NCI-H1436 treated with DMSO at 0.1 percent for 48 hours (cell line): ENCODE measurements around the gene PBXIP1.

ENCODE experiments used
- DNase-seq: peaks from one replicate; lab custom pipeline; 2025; lab: John Stamatoyannopoulos, UW

Gene PBXIP1

DNA sequence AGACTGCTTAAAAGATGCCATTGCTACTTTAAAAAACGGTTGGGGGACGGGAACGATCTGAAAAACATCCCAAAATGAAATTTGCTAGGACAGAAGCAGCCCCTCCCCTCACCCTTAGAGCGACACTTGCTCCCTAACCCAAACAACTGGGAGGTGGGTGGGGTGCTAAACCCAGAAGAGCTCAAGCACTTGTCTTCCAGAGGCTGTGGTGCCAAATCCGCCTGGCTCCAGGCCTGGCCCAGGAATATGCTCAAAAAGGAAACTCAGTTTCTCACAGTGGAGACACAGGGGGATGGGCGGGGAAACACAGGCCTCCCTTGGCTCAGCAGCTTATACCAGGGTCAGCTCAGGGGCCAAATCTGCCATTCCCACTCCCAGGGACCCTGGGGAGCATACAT lies 644 bp upstream of the PBXIP1 start:
- no peak for DNase-seq

GRCh38 chr1:154955039-154955717 lies 721 bp downstream of the PBXIP1 start:
- no peak for DNase-seq

DNA sequence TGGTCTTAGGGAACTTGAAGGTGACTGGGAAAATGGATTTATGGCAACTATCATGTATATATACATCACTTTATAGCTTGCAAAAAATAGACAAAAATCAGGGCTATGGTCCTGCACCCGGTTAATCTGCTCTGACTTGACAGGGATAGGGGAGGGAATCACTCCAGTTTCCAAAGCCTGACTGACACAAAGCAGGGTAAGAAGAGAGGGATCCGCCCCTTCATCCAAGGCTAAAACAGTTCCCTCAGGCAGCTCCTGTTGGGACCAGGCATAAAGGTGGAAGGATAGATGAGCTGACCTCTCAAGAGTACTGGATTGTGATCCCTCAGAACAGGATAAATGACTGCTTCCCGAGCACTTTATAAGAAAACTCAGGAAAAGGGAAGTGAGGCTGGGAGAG lies 1.4 kb downstream of the PBXIP1 start:
- no peak for DNase-seq

DNA sequence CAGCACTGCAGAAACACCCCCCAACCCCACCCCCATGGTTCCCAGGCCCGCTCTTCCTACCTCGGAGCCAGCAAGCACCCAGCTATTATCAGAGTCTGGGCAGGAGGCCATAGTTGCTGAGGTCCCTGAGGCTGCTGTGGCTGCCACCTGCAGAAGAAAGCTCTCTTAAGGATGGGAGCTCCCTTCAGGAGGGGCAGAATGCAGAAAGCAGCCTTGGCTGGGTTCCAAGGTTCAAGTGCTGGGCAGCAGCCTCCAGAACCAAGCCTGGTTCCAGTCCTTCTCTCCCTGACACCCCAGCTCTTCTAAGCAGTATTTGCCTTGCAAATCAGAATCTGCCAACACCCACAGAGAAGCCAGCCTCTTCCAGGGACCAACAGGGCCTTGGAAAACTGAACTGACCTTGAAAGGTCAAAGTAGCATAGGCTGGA lies 2.3 kb downstream of the PBXIP1 start:
- DNase-seq, result no peak

DNA sequence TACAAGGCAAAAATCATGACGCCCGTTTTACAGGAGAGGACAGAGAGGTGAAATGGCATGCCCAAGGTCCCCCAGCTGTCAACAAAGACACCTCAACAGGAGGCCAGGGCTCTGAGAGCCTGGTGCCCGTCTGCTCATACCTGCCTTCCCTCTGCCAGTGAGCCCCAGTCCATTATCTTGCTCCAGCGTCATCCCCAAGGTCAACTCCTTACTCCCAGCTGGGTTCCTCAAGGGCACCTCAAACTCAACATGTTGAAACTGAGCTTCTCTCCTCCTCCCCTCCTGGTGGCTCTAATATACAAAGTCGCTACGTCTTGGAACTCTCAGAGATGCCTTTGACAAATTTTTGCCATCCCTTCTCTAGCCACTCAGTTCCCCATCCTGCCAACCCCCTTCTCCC lies 3.2 kb downstream of the PBXIP1 start:
- no peak for DNase-seq

DNA sequence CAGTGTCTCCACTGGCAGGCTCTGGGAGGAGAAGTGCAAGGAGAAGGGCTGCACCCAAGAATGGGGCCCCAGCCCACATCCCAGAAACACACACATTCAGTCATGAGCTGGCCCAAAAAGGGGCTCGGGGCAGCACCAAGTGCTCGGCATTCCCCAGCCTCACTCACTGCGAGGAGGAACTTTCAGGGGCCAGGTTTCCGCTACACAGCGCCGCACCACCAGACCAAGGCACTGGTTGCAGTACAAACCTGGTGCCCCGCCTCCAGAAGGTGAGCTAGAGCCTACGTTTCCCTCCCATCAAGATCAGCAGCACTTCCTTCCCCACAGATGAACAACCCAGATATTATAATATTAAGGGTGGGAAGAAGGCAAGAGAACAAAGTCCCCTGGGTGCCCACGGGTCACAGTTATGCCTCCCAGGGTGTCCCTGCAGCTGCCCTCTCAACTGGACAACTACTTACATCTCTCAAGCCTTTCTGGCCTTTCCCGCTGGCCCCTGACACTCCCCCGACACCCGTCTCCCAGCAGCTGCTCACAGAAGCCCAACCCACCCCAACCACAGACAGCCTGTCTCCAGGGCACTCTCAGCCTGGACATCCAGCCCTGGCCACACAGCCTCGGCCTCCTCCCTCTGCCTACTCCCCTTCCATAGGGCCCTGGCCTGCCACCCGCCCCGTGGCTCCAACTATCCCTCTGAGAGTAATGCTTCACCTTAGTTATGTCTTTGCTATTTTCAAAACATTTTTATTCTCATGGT lies 3.8 kb downstream of the PBXIP1 start:
- no peak for DNase-seq

DNA sequence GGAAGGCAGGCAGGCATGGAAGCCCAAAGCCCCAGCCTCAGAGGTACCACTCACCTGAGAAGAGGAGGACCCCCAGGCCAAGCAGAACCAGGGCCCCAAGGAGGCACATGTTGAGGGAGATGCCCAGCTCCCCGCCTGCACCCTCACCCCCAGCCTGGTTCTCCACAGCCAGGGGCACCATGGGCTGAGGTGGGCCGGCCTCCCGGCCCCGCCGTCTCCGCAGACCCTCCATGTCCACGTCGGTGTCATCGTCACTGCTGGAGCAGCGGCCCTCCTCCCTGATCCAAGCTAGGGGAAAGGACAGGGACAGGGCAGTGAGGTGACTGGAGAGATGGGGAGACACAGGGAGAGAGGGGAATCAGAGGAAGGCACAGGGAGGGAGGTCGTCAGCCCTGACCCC lies 7.8 kb downstream of the PBXIP1 start:
- DNase-seq, result no peak

GRCh38 chr1:154945962-154946850 lies 9.7 kb downstream of the PBXIP1 start:
- no peak for DNase-seq

DNA sequence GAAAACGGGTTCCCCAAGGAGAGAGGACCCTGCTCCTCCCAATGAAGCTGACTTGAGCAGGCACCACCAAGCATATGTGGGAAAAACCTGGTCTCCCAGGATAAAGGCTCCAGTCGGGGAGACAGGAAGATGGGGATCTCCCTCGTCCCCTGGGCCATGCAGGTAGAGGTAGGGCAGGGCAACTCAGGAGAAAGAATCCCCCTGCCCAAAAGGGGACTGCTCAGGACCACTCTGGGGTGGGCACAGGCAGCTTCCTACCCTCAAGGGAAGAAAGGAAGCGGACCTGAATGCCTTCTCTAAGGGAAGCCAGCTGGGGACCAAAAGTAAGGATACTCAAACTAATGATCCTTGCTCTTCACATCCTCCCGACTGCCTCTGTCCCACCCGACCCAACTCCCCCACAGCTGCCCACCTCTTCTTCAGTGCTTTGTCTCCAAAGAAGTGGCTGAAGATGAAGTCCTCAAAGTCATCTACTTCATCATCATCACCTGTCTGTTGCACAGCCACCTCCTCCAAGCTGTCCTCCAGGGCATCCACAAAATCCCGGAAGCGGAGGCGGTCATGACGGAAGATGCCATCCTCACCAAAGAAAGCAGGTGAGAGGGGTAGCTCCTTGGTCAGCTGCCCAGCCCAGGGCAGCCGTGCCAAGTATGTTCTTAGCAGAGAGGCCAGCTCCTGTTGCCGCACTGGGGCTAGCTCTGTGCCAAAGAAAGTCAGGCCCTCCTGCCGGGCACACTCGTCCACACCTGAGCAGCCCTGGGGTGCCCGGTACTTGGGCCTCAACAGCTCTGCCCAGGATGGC lies 10.5 kb downstream of the PBXIP1 start:
- DNase-seq, result no peak

DNA sequence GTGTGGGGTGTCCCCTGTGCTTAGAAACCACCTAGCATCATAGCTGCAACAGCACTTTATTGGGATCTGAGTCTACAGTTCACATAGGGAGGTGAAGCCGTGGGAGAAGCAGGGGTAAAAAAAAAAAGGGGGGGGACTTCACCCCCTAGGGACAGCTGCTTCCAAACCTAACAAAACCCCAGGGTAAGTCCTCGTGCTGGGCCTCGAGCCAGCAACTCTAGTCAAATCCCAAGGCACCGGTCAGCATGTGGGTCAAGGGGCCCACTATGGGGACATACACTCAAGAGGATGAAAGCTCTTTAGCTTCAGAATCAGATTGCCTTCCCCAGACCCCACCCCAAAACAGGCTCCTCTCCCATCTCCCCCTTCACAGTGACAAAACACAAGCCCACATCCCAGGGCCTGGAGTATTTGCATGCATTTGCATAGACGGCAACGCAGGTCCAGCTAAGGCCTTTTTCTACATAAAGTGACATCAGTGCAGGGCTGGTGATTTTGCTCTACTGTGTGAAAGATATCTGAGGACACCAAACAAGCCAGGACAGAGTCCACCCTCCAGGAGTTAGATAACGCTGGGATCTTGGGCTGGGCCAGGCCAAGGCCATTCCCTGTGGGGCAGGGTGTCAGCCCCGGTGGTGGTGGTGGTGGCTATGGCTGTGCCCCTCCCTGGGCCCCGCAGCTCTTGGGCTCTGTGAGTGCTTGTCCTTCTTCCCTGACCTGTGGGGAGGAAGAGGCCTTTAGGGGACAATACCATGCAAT lies 11.3 kb downstream of the PBXIP1 start:
- no peak for DNase-seq

GRCh38 chr1:154943649-154944400 lies 12.1 kb downstream of the PBXIP1 start:
- no peak for DNase-seq

DNA sequence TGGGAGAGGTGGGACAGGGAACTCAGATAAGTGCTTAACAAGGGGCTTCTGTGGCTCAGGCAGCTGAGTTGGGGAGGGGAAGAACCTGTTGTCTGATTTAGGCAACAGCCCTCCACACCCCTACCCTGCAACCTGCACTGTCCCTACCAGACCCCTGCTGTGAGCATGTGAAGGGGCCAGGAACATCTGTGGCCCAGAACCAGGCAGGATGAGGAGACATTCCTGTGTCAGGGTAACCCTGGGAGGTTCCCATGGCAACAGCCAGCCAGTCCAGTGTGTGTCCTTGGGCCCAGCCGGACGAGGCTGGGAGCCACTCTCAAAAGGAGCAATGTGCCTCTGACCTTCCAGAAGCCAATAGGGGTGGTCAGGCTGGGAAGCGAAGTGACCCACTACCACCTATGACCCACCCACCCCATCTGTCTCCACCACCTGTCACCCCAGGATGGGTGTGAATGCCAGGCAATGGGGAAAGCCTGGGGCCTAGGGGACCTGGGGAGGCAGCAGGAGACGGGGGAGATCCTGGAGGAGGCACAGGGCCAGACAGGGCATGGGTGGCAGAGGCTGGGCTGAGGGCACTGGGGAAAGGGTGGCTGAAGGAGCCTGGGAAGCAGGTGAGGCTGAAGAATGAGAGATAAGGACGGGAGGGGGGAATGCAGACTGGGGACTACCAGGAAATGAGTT lies 14.4 kb downstream of the PBXIP1 start:
- no peak for DNase-seq

GRCh38 chr1:154940651-154941194 lies 15.2 kb downstream of the PBXIP1 start:
- DNase-seq, result no peak

- no peak for DNase-seq
These were observed 15.7 kb downstream of the PBXIP1 start for GRCh38 chr1:154940213-154940560.

- DNase-seq, result no peak
These were observed 17.1 kb downstream of the PBXIP1 start for GRCh38 chr1:154938604-154939399.

- no peak for DNase-seq
These were observed 17.9 kb downstream of the PBXIP1 start for GRCh38 chr1:154937988-154938386.

- peak; percentile 69 for DNase-seq
These were observed 18.6 kb downstream of the PBXIP1 start for GRCh38 chr1:154937085-154937987.
